AG08395 (cell line): Measurements from ENCODE around the gene ARID1B.
"Not testable (repeated sequence)": the region's sequence is repeated elsewhere in the genome, so short reads cannot be mapped to it uniquely, and the experiment has no call there.

Experiments
- DNase-seq: peaks from one replicate; pipeline ENCODE4 v3.0.0; 2012; ENCODE audit warnings: mixed read lengths, low spot score

Gene ARID1B

GRCh38 chr6:157133856-157134255 is 356.7 kb downstream of the ARID1B start:
- no peak for DNase-seq

DNA sequence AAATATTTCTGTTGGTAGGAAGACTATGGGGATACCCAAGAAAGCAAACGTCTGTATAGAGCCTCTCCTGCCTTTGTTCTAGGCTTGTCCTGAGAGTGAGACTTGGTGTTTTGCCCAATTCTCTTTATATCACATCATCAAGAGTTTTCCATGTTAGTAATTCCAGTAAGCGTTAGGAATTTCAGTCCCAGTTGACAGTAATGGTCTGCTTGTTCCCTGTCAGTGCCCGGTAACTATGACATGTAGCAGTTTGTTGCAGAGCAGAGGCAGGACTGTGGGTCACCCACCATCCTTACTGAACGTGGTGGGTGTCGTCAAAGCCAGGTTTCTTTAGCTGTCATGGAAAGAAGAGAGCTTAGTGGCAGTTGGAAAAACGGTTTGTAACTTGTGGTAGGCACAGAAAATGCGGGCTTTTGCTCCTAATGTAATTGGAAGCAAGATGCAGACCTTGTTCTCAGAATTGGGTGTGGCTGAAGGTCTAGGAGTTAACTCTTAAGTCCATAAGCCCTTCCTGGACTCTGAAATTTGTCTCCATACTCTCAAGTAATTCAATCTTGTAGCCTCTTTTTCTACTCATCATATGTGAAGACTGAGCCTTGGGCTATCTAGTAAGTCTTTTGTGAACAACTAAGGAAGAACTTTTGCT is 357.3 kb downstream of the ARID1B start:
- DNase-seq: no peak

DNA sequence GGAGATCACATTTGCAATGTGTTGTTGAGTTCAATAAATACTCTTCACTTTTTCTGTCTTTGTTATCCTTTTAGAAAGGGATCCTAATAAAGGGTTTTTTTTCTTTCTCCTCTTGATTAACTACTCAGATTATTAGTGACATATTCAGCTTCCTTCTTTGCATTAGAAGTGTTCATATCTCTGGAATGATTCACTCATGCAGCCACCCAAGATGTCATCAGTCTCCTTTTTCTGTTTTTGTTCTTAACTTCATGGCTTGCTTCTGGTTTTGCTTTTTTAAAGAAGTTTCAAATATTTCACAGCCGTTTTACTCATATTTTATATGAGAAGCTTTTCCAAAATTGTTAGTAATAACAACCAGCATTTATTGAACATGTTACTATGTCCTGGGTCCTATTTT is 358.5 kb downstream of the ARID1B start:
- no peak for DNase-seq

DNA sequence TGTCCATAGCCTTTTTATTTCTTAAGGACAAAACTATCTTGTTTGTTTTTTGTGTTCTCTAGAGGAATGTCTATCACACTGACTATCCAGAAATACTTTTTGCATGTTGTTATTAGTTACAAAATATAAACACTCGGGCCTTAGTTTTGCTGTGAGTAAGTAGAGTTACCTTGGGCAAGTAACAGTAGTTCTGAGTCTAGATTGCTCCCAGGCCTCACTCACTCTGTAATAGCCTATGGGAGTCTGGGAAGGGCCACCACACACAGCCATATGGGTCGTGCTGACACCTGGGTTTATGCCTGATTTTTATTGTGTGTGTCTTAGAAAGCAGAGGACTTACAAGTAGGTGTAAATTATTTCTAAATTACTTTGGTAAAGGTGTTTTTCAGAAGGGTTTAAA is 360.3 kb downstream of the ARID1B start:
- DNase-seq: no peak

DNA sequence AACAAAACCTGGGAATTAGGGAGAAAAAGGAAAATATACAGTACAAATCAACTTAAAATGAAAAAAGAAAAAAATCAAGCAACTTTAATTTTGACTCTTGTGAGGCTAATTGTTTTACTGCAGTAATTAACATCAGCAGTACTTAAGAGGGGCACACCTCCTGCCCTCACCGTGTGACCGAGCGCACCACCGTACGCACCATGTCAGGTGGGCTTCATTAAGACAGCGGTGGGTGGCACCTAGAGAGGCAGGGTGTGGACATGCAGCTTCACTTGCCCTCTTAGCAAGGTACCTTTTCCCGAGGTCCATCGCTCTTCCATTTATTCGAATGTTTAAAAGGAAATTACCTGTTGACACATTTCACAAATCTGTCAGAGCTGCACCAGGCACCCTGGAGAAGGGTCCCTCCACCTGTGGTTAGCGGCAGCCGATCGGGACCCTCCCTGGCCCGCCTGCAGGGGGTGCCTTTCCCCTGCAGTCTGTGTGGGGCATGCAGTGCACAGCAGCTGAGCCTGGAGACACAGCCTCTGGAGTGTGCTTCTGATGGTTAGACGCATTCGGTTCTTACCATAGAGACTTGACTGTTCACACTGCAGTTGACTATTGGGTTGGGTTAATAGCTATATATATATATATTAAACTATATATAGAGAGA is 362.0 kb downstream of the ARID1B start:
- DNase-seq: no peak

DNA sequence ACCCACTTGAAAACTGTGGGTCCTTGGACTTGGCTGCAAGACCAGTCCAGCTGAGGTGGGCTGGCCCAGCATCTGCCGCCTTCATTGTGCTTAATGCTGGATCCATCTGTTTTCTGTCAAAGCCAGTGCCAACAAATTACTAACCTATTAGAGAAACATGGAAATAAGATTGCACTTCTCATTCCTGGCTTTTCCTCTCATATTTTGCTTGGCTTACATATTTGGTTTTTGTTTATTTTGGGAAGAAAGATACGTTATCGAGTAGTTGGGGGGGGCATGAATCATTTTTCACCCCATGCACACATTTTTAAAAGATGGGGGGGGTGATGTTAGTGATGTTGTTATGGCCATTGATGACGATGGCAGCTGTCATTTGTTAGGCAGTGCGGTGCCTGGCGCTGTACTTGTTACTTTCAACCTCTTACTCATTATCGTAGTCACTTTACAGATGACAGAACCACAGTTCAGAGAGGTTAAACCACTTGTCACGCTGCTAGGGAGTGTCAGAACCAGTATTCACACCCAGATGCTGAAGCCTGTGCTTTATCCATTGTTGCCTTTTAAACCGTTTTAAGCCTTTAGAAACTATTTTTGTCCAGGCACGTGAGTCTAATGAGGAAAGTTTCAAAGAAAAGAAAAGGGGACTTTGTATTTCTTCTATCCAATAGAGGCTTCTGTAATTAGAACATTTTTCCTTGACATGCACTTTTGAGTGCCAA is 366.2 kb downstream of the ARID1B start:
- DNase-seq: peak; percentile 75

DNA sequence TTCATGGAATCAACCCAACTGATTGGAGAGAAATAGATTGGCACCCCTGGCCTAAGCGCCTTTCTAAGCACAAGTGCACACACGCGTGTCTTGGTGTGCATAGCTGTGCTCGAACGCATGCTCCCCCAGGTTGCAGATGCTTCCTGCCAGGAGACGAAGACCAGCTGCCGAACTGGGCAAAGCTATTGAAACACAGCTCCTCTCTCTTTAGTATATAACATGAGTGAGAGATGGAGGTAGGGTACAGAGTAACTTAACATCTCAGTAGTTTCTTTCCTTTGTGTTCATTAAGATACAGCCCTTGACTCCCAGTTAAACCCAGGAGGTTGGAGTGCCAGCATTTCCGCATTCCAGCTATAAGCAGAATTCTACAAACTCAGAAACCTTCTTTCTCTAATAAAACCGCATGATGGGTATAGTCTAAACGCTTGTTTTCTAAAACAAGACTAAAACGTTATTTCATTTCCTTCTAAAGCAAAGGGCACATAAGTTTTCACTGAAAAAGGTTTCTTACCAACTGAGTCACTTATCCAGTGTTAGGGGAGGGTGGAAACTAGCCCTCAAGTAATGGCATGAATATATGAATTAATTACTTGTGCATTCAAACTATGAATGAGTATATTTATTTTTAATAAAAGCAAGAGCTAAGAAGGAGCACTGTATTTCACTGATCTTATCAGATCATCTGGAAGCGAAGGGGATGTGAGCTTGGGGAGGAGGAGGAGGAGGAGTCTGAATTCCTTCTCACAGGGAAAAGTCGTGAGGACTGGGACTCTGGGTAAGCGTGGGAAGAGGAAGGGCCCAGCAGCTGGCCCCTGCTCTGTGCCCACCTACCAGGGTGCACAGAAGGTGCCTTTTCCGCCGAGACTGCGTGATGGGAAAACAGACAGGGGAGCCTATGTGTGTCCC is 367.0 kb downstream of the ARID1B start:
- no peak for DNase-seq

DNA sequence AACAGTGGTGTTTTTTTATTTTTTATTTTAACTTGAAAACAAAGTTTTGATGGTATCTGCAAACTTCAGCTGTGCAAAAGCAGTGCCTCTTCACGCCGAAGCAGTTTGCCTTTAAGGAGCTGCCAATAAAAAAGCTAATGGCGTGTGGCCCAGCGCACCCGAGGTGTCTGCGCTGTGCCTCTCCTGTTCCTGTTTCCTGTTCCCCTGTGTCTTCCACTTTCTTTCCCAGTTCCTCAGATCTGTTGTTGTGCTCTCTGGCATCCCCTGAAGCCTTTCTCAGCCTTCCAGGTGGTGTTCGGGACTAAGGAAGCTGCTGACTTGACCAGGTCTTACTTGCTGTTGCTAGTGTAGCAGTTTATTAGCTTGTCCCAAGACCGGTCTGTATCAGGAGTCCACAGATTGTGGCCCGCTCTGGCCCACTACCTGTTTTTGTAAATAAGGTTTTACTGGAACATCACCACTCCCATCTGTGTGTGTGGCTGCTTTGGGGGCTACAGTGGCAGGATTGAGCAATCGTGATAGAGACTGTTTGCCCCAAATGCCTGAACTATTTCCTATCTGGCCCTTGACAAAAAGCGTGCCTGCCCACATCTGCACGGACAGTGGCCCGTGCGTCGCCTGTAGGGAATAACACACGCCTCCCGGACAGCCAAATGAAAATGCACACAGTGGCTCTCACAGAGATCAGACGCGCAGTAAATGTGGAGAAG is 367.8 kb downstream of the ARID1B start:
- no peak for DNase-seq

DNA sequence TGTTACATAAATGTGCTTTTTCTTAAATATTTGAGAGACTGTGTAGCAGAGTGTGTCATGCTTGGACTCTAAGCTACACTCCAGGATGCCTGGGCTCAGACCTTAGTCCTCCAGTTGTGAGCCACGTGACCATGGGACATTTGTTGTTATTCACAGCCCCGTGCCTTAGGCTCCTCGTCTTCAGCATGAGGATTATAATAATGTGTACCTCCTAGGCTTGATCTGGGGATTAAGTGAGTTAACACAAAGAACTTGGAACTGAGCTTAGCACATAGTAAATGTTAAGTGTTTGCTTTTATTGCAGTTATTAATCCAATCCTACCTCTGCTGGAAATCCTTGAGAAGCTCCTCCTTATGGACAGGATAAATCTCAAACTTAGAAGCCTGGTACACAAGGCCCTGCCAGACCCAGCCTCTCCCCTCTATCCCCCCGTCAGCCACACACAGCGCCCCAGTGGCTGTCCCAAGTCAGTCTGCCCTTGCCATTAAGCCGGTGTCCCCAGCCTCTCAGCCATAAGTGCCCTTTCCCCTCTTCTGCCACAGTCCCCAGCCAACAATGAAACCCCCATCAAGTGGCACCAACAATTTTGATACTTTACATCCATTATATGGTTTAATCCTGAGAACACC is 368.6 kb downstream of the ARID1B start:
- no peak for DNase-seq

- not testable (repeated sequence) for DNase-seq
Observed at GRCh38 chr6:157147054-157148026, 370.2 kb downstream of the ARID1B start.

DNA sequence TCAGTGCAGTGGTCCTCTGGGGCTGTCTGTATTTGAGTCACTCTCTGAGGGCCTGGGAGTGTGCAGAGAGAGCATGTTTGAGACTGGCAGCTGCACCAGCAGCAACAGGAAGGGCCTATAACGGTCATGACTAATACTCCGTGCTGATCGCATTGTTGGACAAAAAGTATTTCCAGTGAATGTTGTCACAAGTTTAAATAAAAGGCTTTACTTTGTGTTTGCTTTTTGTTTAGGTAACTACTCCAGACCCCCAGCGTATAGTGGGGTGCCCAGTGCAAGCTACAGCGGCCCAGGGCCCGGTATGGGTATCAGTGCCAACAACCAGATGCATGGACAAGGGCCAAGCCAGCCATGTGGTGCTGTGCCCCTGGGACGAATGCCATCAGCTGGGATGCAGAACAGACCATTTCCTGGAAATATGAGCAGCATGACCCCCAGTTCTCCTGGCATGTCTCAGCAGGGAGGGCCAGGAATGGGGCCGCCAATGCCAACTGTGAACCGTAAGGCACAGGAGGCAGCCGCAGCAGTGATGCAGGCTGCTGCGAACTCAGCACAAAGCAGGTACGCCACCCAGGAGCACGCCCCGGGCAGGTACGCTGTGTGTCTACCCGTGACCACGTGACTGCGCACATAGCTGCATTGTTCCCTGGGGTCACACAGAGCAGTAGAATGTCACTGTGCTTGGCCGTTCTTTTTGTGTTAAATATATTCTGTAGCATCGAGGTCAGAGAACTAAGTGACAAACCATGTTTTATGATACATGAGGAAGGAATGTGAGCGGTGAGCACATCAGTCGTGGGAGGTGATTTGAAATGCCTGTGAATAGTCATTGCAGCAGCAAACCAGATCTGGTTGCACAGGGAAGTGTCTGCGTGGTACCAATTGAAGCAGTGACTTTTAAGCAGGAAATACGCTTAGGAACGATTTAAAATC is 371.5 kb downstream of the ARID1B start:
- DNase-seq: peak; percentile 94

DNA sequence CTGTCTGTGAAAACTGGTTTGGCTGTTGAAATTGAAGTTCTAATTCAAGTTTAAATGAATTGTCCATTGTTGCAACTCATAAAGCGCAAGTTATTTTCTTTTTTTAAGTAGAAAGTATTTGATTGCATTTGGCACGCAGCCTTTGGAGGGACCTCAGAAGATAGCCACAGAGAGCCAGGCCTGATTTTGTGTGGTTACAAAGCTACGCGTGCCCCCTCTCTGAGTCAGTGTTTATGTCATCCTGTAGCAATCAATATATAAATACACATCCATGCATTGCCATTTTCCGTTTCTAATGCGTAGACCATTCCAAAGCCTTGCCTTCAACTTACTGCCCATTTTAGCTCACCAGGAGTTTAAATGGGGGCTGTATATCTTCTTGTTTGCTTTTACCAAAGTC is 372.9 kb downstream of the ARID1B start:
- no peak for DNase-seq

DNA sequence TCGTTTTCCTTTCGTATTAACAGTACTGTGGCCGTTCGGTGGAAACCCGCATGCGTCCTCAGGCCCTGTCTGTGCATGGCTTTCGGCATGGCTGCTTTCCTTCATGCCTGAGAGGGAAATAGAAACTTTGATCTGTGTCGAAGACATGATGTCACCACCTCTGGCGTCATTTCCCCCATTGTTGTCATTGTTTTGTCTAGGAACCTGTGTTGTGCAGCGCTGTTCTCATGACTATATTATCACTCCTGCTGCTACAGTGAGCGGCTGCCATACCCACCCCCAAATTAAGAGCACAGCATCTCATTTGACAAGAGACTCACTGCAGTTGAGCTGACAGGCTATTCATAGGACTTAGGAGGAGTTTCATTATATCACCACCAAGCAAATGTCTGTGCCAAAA is 373.9 kb downstream of the ARID1B start:
- DNase-seq: no peak

GRCh38 chr6:157151989-157152388 is 374.8 kb downstream of the ARID1B start:
- peak; percentile 48 for DNase-seq

DNA sequence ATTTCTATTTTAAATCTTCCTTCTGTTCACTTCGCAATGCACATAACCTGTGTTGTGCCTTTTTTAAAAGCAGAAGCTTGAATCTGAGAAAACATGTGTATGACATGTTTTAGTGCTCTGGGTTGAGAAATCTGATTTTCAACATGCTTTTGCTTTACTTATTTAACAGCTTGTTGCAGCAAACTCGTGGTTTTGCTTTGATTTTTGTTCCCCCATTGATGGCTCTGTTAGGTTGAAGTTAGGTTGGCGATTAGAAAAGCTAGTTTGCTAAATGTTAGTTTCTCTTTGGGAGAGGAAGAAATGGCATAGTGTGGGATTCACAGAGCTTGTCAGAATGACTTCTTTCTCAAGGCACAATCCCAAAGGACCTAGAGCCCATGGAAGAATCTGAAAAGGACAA is 375.4 kb downstream of the ARID1B start:
- no peak for DNase-seq

DNA sequence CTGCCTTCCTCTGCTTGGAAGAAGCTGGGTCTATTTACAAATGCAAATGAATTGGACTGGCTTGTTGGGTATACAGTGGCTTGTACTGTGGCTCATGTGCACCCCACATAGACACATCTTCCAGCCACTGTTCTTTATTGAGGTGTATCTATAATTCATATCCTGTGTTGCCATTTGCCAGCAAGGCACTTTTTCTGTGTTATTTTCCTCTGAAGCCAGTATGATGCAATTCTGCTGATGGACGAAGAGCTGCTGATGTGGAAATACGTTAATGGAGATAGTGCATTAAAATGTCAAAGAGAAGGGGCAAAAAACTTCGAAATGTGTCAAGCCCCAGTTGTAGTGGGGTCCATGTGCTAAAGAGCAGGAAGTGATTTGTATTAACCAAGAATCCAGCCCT is 378.6 kb downstream of the ARID1B start:
- DNase-seq: no peak

GRCh38 chr6:157157258-157157657 is 380.1 kb downstream of the ARID1B start:
- no peak for DNase-seq

GRCh38 chr6:157158456-157158855 is 381.3 kb downstream of the ARID1B start:
- no peak for DNase-seq

DNA sequence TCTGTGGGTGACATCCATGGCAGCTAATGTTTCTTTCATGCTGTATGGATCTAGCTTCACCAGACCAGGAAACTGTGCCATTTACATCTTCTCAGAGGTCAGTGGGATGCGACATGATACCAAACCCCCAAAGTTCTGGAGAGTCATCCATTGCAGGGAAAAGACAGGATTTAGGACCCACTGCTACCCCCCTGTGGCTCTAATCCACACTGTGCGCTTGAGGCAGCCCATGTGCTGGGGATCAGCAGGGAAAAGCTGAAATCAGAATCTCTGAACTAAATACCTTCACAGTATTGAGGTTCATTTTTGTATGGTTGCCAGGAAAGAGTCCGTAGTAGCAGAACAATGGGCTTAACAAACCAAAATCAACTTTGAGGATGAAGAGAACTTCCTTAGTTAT is 381.7 kb downstream of the ARID1B start:
- DNase-seq: no peak
